Stomach (tissue), 4 donors: ENCODE measurements around the gene SLC18A3.

Experiments
- CTCF ChIP-seq, 7 experiments: fragments of 450-650 bp in 4 of 7; fragments of 200-600 bp in 3 of 7; sonication (generic) in 3 of 7; IDR thresholded peaks; one replicate each; pipeline ENCODE4 v1.5.1; 2016 to 2019; ENCODE audit warnings: antibody characterized with exemption in 7 of 7, control low read depth in 2 of 7, mild to moderate bottlenecking in 1 of 7
- POLR2A ChIP-seq, 4 donors: fragments of 450-650 bp; IDR thresholded peaks; one replicate each; pipeline ENCODE4 v1.6.1; 2016; ENCODE audit warnings: antibody characterized with exemption in 4 of 4, control low read depth in 2 of 4, mild to moderate bottlenecking in 1 of 4, moderate library complexity in 1 of 4

- TF ChIP-seq CTCF (IDR thresholded peaks at IDR 0.05): no peak
- TF ChIP-seq POLR2A (IDR thresholded peaks at IDR 0.05): no peak
These were observed 40.6 kb downstream of the SLC18A3 start for GRCh38 chr10:49650724-49651034.
